NCI-H460 (cell line): ENCODE measurements around the gene HIKESHI. TPM values are rescaled to one million over a fixed set of nuclear protein-coding genes. Genes with fewer than 3 reads are reported as not detected.

Experiments
- DNase-seq: peaks from one replicate; pipeline ENCODE4 v3.0.0-alpha.2; 2016; ENCODE audit warnings: low read depth; ENCODE audit errors: extremely low read depth
- small RNA-seq, 2 experiments: library from RNA; depleted of rRNA; stranded (forward); fragments of <200 nt; gene quantifications; one replicate each; pipeline ENCODE3, GENCODE V24; 2014
- total RNA-seq: library from RNA; depleted of rRNA; stranded (reverse); fragments of >200 nt; shearing (Covaris generic); gene quantifications from 2 replicates; pipeline ENCODE4 v1.2.3, GENCODE V29; 2014; rRNA removed

Gene HIKESHI
- total RNA-seq, 1 experiment from 2014 or later, result 44.9 TPM

DNA sequence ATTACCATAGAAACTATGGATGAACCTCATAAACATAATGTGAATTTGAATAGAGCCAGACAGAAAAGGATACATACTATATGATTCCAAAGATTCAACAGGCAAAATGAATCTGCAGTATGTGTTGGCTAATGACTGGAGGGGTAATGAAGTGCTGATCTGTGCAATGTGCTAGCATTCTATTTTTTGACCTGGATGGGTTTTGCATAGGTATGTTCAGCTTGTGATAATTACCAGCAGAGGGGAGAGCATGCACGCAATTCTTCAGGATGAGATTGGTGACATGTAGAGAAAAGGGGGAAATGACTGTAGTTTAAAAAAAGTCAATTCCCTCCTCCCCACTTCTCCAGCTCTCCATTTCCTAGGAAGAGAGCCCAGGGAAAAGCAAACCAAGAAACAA lies 72.0 kb downstream of the HIKESHI start:
- no peak for DNase-seq

DNA sequence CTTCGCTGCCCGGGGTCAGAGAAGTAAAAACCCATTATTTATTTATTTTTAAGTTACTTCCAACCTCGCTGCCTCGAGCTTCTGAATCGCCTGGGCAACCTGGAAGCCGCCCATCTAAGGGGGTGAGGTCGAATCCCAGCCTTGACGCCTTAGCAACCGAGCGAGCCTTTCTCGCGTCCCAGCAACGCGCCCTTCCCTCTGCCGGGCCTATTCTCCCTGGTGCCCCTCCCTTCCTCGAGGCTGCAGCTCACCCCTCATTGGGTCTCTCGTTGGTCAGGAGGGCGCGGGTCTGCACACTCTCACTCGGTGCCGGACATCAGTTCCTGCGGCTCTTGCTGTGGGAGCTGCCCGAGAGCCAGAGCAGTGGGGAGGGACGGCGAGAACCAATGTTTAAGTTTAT lies 72.5 kb downstream of the HIKESHI start, which contains the start of gene CCDC81:
CCDC81 (plus strand) TSS at position 302 of the 400 bp plus-strand sequence. CDS start 277 bp downstream, outside the sequence.
- no peak for DNase-seq

- no peak for DNase-seq
Measured at GRCh38 chr11:86377972-86378371, 75.9 kb downstream of the HIKESHI start.

DNA sequence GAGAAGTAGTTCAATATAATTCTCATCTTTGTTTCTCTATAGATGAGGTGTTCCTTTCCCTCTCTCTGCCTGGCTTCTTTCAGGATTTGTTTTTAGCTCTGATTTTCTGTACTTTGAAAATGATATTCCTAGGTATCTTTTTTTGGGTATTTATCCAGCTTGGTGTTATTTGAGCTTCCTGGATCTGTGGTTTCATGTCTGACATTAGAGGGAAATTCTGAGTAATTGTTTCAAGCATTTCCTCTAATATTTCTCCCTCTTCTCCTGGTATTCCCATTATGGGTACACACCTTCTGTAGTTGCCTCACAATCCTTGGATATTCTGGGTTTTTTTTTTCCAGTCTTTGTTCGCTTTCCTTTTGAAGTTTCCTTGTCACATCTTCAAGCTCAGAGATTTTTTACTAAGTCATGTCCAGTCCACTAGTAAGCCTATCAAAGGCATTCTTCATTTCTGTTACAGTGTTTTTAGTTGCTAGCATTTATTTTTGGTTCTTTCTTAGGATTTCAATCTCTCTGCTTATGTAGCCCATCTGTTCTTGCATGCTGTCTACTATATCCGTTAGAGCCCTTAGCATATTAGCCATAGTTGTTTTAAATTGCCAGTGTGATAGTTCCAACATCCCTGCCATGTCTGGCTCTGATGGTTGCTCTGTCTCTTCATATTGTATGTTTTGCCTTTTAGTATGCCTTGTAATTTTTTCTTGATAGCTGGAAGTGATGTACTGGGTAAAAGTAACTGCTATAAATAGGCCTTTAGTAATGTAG lies 78.4 kb downstream of the HIKESHI start:
- DNase-seq, result no peak

- DNase-seq, result no peak
Measured at GRCh38 chr11:86383041-86383955, 81.3 kb downstream of the HIKESHI start.

DNA sequence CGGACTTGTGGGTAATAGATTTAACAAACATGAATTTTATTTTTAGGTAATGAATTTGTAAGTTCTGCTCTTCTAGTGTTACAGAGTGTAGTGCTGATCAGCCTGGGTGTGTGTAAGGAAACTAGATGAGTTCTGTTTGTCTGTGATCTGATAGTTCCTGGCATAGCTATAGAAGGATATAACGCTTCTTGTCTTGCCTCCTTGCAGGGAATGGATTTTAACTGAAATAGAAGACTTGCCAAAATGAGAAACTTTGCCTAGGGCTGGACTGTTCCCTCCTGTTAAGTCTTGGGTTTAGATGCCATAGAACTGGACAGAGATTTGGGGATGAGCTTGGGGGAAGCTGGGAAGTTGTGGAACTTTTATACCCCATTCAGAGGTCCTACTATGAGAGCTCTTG lies 84.2 kb downstream of the HIKESHI start:
- no peak for DNase-seq

DNA sequence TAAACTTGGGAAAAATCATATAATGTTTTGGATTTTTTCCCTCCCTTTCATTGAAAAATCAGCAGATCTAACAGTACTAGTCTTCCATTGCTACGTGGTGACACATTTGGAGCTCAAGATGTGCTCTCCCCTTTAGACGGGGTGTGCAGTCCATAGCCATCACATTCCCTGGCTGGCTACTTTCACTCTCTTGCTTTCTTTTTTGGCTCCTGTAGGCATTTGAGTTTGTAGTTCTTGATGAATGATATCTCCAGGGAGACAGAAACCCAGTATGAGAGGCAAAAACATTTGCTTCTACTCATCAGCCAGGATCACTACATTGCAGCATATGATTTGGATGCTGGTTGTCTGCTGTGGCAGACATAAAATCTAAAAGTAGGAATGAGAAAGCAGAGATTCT lies 84.7 kb downstream of the HIKESHI start:
- DNase-seq, result no peak

DNA sequence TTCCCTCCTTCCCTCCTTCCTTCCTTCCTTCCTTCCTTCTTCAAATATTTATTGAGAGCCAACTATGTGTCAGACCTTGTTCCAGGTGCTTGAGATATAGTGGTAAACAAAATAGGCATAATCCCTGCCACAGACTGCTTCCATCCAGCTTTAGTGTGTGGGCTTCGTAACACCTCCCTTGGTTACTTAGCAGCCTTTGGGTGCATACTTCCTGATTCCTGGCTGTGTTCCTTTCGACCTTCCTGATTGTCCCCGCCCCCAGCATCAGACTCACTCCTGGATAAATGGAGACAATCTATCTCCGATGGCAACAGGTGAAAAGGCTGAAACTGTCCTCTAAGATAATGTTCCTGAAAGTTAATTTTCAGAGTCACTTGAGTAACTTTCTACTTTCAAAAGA lies 86.2 kb downstream of the HIKESHI start:
- no peak for DNase-seq

DNA sequence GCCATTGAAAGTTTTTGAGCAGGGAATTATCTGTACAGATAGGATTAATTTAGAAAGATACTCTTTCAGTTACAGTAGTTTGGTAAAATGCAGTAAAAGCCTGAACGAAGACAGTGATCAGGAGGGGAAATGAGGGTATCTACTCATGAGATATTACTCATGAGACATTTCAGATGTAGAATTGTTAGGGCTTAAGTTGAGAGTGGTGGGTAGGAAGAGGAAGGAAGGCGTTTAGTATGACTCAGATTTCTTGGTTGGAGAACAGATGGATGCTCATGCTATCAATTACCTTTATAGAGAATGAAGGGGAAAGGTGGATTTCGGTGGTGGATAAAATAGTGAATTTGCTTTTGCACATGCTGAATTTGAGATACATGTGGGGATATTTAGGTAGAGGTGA lies 88.4 kb downstream of the HIKESHI start:
- no peak for DNase-seq

GRCh38 chr11:86395061-86395551 lies 93.1 kb downstream of the HIKESHI start:
- DNase-seq, result no peak

Small RNA genes within 50 kb of the gene (small RNA-seq; reads per million reads assigned to genes)
- gene RN7SL225P, result 0 to 0.59 reads per million in 2 experiments

Other genes with a start within 250 kb of the HIKESHI start
- 90.3 TPM in 2 replicates for gene PICALM, start 233.2 kb upstream of the HIKESHI start, total RNA-seq
- gene EED, start 57.5 kb upstream of the HIKESHI start, total RNA-seq, result 10.7 and 12.4 TPM in 2 replicates
- 1.7 TPM in 1 of 2 replicates, not detected in the other for gene CCDC81, start 72.6 kb downstream of the HIKESHI start, total RNA-seq